Stimulated activated CD4-positive, alpha-beta T cell treated with anti-CD3 and anti-CD28 coated beads, Interleukin-15, amount 100 ng/mL, for 1 hour (primary cell): Measurements from ENCODE around the gene AHNAK.

Source experiments
- DNase-seq, 2 donors: peaks; one replicate each; pipeline ENCODE4 v3.0.0-alpha.2; 2020; ENCODE audit warnings: low read depth in 1 of 2, low spot score in 1 of 2

AHNAK gene

DNA sequence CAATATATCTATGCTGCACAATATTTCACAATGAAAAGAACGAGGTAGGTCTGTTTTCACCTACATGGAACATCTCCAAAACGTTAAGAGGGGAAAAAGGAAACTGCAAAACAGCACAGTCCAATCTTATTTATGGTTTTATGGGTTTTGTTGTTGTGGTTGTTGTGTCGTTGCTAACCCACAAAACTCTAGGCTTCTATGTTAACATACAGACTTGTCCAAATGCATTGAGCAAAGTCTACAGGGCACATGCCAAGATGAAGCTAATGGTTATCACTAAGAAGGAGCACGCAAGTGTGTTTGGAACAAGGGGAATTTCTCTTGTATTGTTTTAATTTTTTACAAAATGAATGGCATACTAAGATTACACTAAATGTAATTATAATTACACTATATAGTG, 48.6 kb downstream of the AHNAK start:
- DNase-seq = no peak

DNA sequence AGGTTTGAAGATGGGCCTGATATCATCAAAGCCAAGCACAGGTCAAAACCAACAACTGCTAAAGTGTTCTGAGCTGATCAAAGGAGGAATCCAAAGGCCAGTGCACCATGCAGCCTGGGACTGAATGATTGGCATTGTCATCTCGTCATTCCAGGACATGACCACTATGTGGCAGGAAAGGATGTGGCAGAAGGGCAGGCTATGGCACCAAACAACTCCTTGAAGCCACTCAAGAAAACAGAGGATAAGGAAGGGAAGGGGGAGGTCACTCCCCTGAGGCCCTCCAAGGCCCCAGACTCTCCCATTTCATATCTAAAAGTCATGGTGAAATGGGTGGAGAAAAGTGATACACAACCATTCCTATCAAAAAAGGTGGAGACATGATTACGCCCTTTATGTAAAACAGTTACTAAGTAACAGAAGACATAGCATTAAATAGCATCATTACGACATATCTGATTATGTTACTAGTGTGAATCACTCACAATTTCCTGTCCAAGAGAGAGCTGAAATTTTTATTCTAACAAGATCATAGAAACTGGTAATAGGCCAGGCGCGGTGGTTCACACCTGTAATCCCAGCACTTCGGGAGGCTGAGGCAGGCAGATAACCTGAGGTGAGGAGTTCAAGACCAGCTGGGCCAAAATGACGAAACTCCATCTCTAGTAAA, 49.3 kb downstream of the AHNAK start:
- no peak for DNase-seq

DNA sequence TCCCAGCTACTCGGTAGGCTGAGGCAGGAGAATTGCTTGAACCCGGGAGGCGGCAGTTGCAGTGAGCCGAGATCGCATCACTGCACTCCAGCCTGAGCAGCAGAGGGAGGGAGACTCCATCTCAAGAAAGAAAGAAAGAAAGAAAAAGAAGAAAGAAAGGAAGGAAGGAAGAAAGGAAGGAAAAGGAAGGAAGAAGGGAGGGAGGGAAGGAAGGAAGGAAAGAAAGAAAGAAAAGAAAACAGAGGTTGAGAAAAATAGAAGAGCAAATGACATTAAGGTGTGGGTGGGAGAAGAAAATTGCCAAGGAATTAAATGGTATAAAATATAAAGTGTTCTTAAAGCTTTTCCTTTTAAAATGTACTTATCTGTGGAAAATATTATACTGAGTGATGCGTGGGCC, 49.9 kb downstream of the AHNAK start:
- no peak for DNase-seq

DNA sequence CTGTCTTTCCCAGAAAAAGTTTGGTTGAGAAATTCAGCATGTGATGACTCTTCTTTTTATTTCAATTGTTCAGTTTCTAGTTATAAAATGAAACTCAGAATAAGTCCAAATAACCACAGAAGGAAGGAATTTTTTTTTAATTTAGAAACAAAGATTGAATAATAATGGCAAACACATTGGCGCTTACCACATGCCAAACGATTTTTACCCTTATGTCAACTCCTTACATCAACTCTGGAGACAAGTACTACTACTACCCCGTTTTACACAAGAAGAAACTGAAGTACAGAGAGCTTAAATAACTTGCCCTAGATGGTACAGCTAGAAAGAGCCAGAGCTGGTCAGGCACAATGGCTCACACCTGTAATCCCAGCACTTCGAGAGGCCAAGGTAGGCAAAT, 52.4 kb downstream of the AHNAK start:
- no peak for DNase-seq

DNA sequence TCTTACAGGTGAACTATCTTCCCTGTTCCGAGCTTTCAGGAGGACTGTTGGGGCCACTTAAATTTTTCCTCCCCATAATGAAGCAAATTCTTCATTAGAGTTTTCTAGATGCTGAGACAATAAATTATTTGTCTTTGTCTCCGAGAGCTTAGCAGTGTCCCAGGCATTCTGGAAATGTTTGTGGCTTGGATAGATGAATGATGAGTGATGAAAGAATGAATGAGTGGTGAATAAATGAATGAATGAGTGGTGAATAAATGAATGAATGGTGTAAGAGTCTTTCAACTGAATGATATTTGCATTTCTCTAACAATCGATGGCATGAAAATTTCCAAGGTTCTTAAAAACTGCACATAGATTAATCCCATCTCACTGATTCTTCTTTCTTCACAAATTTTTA, 52.8 kb downstream of the AHNAK start:
- no peak for DNase-seq

DNA sequence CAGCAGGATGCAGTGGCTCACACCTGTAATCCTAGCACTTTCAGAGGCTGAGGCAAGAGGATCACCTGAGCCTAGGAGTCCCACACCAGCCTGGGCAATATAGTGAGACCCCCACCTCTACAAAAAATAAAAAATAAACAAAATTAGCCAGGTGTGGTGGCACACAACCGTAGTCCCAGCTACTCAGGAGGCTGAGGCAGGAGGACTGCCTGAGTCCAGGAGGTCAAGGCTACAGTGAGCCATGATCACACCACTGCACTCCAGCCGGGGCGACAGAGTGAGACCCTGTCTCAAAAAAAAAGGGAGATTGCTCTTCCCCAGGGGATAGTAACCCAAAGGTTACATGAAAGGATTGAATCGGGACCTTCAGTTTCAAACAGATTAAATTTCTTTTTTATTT, 54.0 kb downstream of the AHNAK start:
- DNase-seq = no peak

DNA sequence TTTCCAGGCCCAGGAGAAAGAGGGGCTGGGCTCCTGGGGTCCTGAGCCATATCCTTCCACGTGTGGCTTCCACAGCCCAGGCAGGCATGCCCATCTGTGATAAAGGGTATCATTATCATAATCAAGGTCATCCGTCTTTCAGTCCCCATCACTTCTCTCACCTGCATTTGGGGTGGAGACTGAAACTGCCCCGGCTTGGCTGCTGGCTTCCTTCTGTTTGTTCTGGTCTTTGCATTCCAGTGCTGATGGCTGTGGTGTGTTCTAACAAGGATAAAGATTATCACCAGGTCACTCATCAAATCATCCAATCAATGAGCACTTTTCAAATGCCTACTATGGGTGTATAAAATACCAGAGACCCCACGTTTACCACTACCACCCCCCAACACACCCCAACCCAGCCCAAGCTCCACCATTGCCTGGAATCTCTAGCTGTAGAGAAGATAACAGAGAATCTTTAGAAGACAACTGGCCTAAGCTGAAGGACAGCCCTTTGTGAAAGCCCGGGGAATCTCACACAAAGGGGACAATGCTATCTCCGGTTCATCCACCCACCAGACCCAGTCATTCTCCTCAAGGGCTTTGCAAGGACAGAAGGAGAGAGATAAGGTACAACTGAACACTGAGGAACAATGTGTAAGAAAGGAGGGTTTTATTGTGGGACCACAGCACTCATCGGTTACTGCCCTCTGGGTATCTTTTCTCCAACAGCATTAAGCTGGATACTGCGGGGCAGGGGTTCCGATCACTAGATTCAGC, 54.9 kb downstream of the AHNAK start:
- DNase-seq = no peak

DNA sequence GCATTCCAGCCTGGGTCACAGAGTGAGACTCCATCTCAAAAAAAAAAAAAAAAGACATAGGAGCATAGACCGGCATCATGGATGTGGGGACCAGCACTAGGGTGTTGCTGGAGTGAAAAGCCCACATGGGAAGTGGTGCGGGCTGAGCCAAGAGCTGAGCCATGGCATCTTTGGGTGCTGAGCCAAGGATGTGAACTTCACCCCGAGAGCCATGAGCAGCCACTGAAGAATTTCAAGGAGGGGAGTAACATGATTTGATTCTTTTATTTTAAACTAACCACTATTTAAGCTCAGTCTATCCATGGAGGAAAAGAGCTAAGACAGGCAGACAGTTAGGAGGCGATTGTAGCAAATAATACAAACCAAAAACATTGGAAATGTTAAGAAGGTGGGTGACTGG, 57.4 kb downstream of the AHNAK start:
- DNase-seq = no peak

DNA sequence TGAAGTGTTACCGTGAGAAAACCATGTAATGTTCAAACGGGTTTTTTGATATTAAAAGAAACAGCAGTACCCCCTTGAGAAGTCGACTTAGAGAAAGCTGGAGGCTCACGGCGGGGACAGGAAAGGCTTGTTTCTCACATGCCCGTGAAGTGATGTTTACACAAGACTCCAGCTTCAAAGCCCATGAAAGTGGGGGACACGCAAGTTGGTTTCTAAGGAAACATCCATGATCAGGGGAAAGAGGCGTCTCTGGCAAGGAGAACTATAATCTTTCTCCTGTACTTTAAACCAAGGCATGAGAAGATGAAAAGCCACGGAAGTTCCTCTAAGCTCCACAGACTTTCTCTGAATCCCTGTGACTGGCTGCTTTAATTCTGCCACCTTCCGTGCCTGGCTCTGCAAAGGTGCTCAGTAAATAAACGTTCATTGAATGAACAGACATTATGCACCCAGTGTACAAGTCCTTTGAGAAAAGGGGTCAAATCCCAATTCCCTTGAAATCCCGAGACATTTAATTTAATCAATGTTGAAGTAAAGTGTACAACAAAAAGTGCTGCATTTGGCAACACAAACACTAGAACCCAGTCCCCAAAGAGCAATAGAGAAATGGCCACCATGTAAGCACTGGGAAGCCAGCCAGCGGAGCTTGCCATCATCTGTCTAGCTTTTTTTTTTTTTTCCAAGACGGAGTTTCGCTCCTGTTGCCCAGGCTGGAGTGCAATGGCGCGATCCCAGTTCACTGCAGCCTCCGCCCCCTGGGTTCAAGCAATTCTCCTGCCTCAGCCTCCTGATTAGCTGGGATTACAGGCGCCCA, 58.7 kb downstream of the AHNAK start:
- no peak for DNase-seq

DNA sequence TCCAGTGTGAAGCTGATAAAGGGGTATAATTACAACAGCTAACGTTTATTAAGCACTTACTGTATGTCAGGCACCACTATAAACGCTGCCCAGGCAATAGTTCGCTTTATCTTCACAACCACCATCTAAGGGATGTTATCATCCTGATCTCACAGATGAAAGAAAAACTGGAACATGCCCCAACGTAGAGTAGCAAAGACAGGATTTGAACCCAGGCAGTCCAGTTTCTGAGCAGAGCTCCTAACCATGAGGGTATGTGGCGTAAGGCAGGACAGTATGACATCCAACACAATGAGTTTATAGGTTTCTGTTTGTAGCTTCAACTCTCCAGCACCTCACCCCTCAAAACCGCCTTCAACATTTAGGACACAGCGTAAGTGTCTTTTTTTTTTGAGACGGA, 59.5 kb downstream of the AHNAK start:
- DNase-seq = no peak

DNA sequence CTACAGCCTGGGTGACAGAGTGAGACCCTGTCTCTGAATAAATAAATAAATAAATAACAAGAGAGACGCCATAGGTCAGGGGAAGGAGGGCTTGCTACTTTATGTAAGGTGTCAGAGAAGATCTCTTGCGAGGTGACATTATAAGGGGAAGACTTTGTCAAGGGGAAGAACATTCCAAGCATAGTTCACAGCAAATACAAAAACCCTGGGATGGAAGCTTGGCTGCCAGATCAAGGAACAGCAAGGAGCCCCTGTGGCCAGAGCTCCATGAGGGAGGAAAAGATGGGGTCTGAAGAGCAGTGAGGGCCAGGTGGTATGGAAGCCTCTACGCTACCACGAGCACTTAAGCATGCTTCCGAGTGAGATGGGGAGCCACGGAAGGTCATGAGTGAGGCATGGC, 62.3 kb downstream of the AHNAK start:
- DNase-seq = no peak

DNA sequence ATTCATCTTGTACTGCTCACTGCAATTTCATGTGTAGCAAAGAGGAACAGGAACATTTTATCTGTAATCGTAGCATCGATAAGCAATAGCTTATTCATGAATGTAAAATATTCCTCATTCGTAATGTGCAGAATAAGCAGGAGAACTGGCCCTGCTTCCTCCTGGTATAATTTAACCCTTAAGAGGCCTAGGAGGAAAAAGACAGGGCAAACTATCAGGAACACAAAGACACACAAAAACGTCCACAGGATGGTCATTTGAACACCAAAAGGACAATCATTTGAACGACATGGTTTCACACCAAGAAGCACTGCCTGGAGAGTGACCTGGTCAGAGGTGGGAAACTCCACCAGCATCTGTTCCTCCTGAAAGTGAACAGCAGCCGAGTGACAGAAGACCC, 63.9 kb downstream of the AHNAK start:
- DNase-seq = no peak

DNA sequence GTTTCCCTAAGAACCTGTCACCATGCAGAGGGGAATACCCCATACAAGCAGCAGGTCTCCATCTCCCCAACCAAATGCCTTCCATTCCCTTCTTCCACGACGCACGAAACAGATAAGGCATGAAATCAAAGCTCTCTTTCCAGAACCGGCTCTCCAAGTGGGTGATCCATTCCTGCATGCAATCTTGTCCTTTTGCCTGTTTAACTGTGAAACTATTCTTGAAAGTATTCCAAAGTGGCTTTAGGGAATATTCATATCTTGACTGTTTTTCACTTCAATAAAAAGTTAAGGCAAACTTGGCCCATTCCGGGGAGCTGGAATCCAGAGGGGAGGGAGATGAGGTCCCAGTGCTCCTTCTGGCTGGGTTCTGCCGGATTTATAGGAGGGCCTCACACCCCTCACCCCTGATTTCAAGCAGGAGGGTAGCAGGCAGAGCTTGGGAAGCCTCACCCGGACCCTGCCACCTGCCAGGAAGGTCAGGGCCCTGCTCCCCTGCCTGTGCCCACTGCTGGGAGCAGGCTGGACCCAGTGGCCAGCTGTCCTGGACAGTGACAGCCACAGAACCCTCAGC, 66.9 kb downstream of the AHNAK start:
- DNase-seq = no peak

DNA sequence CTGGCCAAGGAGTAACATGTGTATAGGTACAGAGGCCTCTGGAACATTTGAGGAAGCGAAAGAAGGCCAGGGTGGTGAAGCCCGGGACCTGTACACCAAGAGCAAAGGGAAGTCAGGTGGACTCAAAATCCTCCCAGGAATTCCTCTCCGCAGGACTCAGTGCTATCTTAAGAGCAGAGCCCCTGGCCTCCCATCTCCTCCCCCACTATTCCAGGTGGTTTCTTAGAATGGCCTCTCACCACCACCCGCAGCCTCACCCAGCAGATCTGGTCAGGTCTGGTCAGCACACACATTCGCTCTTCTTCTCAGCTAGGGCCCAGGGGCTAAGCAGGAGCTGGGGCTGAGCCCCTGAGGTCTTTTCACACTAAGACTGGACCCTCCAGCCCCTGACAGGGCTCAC, 68.7 kb downstream of the AHNAK start:
- DNase-seq = no peak

DNA sequence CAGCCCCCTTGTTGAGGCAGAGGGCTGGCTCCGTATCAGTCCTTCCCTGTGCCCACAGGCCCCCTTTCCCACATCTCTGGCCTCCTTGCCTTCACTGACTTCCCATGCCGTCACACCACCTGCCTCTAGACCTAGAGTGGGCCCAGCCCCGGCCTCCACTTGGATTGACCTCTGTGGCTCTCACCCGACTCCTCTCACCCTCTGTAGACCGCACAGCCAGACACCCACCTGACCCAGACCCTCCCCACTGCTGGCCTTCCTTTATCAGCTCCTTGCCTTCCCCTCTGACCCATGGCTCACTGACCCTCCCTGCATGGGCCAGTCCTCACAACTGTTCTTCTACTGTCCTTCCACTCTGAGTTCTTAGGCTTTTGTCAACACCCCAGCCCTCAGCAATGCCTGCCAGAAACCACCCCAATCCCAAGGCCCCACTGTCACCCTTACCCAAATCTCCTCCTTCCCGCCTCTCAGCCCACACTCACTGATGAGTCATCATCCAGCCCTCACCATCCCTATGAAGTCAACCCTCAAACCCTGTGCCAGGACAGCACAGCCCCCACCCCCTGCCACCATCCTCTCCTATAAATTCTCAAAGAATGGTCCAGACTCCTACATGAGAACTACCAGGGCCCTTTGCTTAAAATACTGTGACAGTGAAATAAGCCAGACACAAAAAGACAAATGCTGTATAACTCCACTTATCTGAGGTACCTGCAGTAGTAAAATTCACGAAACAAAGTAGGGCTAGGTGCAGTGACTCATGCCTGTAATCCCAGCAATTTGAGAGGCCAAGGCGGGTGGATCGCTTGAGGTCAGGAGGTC, 74.3 kb downstream of the AHNAK start:
- no peak for DNase-seq

DNA sequence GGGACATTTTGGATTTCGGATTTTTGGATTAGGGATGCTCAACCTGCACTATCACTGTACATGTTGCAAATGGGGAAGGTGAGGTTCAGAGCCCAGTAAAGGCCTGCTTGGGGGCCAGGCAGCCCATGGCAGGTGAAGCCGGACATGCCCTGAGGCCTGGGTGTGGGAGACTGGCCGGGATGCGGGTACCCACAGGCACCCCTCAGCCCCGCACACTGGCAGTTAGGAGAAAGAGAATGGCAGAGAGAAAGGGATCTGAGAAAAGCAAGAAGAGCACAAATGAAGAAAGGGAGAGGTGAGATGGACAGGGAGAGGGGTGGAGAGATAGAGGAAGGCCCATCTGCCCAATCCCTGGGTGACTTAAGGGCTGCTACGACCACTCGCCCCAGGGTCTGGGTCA, 75.0 kb downstream of the AHNAK start:
- no peak for DNase-seq

DNA sequence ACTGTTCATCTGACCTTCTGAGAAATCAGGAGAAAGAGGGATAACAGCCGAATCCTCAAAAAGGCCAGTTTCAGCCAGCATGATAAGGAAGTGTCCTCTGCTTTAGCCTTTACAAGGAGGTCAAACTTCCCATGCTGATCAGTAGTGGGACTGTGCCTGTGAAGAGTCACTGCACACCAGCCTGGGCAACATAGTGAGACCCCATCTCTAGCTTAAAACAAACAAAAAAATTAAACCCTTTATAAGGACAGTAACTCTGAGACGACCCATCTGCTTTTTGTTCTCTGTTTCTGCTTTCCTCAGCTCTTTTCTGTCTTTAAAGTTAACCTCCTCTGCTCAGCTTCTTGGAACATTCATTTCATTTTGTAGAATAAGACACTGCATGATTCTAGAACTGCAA, 78.0 kb downstream of the AHNAK start:
- DNase-seq = no peak

DNA sequence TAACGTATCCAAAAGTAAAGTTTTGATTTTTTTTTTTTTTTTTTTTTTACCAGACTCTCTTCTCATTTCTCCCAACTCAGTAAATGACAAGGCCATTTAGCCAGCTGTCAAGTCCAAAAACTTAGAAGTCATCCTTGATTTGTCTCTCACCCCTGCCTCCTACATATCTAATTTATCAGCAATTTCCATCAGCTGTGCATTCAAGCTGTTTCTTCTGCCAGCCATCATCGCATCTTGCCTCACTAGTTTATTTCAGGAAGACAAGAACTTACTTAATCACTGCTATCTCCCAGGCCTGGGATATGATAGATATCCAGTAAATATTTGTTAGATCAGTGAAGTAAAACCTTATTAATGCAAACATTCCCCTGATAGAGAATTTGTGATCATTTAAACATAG, 80.2 kb downstream of the AHNAK start:
- DNase-seq = no peak

DNA sequence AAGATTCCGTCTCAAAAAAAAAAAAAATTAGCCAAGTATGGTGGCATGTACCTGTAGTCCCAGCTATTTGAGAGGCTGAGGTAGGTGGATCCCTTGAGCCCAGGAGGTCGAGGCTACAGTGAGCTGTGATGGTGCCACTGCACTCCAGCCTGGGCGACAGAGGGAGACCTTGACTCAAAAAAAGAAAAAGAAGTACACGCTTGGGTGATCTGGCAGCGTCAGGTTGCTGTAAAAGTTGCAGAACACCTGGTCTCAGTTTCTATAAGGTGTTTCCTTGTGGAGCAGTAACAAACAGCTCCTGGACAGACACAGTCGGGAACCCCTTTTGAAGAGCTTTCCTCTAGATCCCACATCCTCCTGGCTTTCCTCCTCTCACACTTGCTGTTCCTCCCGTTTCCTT, 82.0 kb downstream of the AHNAK start:
- DNase-seq = no peak

DNA sequence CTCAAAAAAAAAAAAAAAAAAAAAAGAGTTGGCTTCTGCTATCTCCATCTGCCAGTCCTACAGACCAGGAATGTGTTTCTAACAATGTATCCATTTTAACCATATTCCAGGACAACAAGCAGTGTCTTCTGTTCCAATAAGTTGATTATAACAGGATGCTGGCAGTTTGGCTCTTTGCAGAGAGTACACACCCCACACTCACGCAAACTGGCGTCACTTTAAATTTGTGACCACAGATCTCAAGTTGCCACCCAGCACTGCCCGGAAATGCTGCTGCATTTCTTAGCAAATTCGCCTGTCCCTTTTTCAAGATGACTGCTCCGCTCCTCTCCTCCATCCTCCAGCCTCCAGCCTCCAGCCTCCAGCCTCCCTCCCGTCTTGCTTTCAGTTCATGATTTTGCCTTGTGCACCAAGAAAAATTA, 83.5 kb downstream of the AHNAK start:
- DNase-seq = no peak

DNA sequence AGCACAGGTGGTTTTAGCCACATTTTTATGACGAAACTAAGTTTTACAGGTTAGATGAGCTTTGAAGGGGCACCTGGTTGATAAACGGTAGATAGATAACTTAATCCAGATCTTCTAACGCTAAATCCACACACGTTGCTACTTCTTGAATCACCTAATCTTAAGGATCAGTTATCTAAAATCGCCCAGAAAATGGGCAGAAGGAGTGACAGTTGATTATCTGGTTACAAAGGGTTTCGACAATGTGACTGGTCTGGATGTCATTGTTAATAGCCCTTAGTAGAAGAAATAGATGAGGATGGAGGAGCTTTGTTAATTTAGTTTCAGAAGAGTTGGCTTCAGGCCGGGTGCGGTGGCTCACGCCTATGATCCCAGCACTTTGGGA, 84.1 kb downstream of the AHNAK start:
- DNase-seq = no peak
